RWPE2 (cell line): ENCODE data around the gene ING3.

Source experiments
- ATAC-seq: fragments of 200-7000 bp; cut with Tn5 transposase; 3 replicates; pipeline ENCODE4 v1.9.1; 2021; ENCODE audit warnings: low read depth
- DNase-seq: peaks from one replicate; pipeline ENCODE4 v3.0.0-alpha.2; 2020; ENCODE audit warnings: low spot score
- H3K27ac ChIP-seq: fragments of 450-650 bp; 2 replicates; pipeline ENCODE4 v1.5.1; 2017; ENCODE audit warnings: mild to moderate bottlenecking; ENCODE audit not compliant: poor library complexity, severe bottlenecking
- H3K27me3 ChIP-seq: fragments of 250-450 bp; sonication (Bioruptor Pico); 2 replicates; pipeline ENCODE4 v1.5.1; 2021; ENCODE audit warnings: mild to moderate bottlenecking, moderate library complexity; ENCODE audit not compliant: insufficient read depth, poor library complexity, severe bottlenecking
- H3K36me3 ChIP-seq: fragments of 250-450 bp; sonication (Bioruptor Pico); 2 replicates; pipeline ENCODE4 v1.5.1; 2020; ENCODE audit warnings: low read depth, mild to moderate bottlenecking, moderate library complexity
- H3K4me1 ChIP-seq: fragments of 250-450 bp; sonication (Bioruptor Pico); 2 replicates; pipeline ENCODE4 v1.5.1; 2021; ENCODE audit warnings: mild to moderate bottlenecking, moderate library complexity; ENCODE audit not compliant: insufficient read depth, poor library complexity, severe bottlenecking
- H3K4me3 ChIP-seq: fragments of 250-450 bp; sonication (Bioruptor Pico); 2 replicates; pipeline ENCODE4 v1.5.1; 2021; ENCODE audit warnings: mild to moderate bottlenecking, moderate library complexity; ENCODE audit not compliant: severe bottlenecking
- H3K9me3 ChIP-seq: fragments of 250-450 bp; sonication (Bioruptor Pico); 2 replicates; pipeline ENCODE4 v1.5.1; 2021; ENCODE audit warnings: mild to moderate bottlenecking, moderate library complexity; ENCODE audit not compliant: severe bottlenecking
- CTCF ChIP-seq: fragments of 450-650 bp; IDR thresholded peaks from one replicate; pipeline ENCODE4 v1.5.1; 2017; ENCODE audit warnings: mild to moderate bottlenecking, moderate library complexity; ENCODE audit not compliant: poor library complexity, severe bottlenecking

ING3 gene

GRCh38 chr7:120926943-120927346, 23.6 kb upstream of the ING3 start:
- no peak overlapping the region for H3K27ac ChIP-seq
- no peak for TF ChIP-seq CTCF
- DNase-seq: no peak

GRCh38 chr7:120927454-120928103, 23.0 kb upstream of the ING3 start:
- H3K27me3 ChIP-seq: no peaks in the 10 kb centered on the region
- no peak overlapping the region for H3K4me3 ChIP-seq
- ATAC-seq (no peak), DNase-seq (no peak)
- no peak for TF ChIP-seq CTCF
- H3K9me3 ChIP-seq: no peaks in the 10 kb centered on the region
- H3K36me3 ChIP-seq: no peaks in the 10 kb centered on the region
- H3K4me1 ChIP-seq: peaks cover 3% of the 10 kb centered on the region
- no peak overlapping the region for H3K27ac ChIP-seq

More at GRCh38 chr7:120926943-120927346, 23.6 kb upstream of the ING3 start:
- Histone ChIP-seq H3K27me3 (no peaks in the 10 kb centered on the region), H3K9me3 (no peaks in the 10 kb centered on the region), H3K4me3 (no peak overlapping the region), H3K36me3 (no peaks in the 10 kb centered on the region), H3K4me1 (peaks cover 3% of the 10 kb centered on the region)
- peak; percentile 25; the same call in 1 of the 3 replicates for ATAC-seq

- Histone ChIP-seq H3K36me3 (no peaks in the 10 kb centered on the region), H3K27ac (no peak overlapping the region), H3K4me3 (no peak overlapping the region), H3K9me3 (no peaks in the 10 kb centered on the region), H3K27me3 (no peaks in the 10 kb centered on the region), H3K4me1 (peaks cover 3% of the 10 kb centered on the region)
- DNase-seq (no peak), ATAC-seq (no peak)
- no peak for TF ChIP-seq CTCF
Observed at GRCh38 chr7:120931243-120931642, 19.3 kb upstream of the ING3 start.

GRCh38 chr7:120933475-120933874, 17.1 kb upstream of the ING3 start:
- Histone ChIP-seq H3K9me3 (no peaks in the 10 kb centered on the region), H3K4me3 (no peak overlapping the region), H3K27ac (no peak overlapping the region), H3K27me3 (no peaks in the 10 kb centered on the region), H3K4me1 (peaks cover 3% of the 10 kb centered on the region), H3K36me3 (no peaks in the 10 kb centered on the region)
- DNase-seq: no peak
- TF ChIP-seq CTCF: no peak
- no peak for ATAC-seq

GRCh38 chr7:120939345-120939744, 11.2 kb upstream of the ING3 start:
- H3K27ac ChIP-seq: no peak overlapping the region
- DNase-seq (no peak), ATAC-seq (no peak)
- no peaks in the 10 kb centered on the region for H3K9me3 ChIP-seq
- H3K36me3 ChIP-seq: no peaks in the 10 kb centered on the region
- H3K27me3 ChIP-seq: no peaks in the 10 kb centered on the region
- H3K4me1 ChIP-seq: no peaks in the 10 kb centered on the region
- no peak overlapping the region for H3K4me3 ChIP-seq
- no peak for TF ChIP-seq CTCF
